Mesothelial cell of epicardium (in vitro differentiated cells): ENCODE results near the gene IGFBP2. TPM values are rescaled to one million over a fixed set of nuclear protein-coding genes. Genes with fewer than 3 reads are reported as not detected.

ENCODE experiments used
- DNase-seq, 2 experiments: peaks; one replicate each; pipeline ENCODE4 v3.0.0; 2021; ENCODE audit warnings: low spot score in 2 of 2; ENCODE audit not compliant: unreplicated experiment in 2 of 2
- H3K27ac Mint-ChIP-seq: 2 replicates; pipeline ENCODE4 v1.8.0; 2021; ENCODE audit warnings: mixed read lengths
- H3K27me3 Mint-ChIP-seq: 2 replicates; pipeline ENCODE4 v1.8.0; 2021; ENCODE audit warnings: low read depth, mixed read lengths
- H3K36me3 Mint-ChIP-seq: 2 replicates; pipeline ENCODE4 v1.8.0; 2021; ENCODE audit warnings: mixed read lengths
- H3K4me1 Mint-ChIP-seq: 2 replicates; pipeline ENCODE4 v1.8.0; 2021; ENCODE audit warnings: mixed read lengths
- H3K4me3 Mint-ChIP-seq: 2 replicates; pipeline ENCODE4 v1.8.0; 2021; ENCODE audit warnings: mild to moderate bottlenecking, moderate library complexity, mixed read lengths
- H3K9me3 Mint-ChIP-seq: 2 replicates; pipeline ENCODE4 v1.8.0; 2021; ENCODE audit warnings: mixed read lengths
- CTCF ChIP-seq: fragments of 200-600 bp; sonication (generic); IDR thresholded peaks from one replicate; pipeline ENCODE4 v1.5.0; 2021; ENCODE audit warnings: antibody characterized with exemption; ENCODE audit not compliant: unreplicated experiment
- total RNA-seq: library from RNA; stranded (reverse); gene quantifications from 3 replicates; pipeline ENCODE4 v1.2.1, GENCODE V29; 2021

Gene IGFBP2
- total RNA-seq, 1 donor from 2014 or later = 376 TPM

- no peak for DNase-seq
- H3K9me3 Mint-ChIP-seq = no peaks in the 10 kb centered on the region
- peaks cover 52% of the 10 kb centered on the region for H3K4me1 Mint-ChIP-seq
- peaks cover 12% of the 10 kb centered on the region for H3K36me3 Mint-ChIP-seq
- peak overlapping the region; percentile 59 for H3K4me3 Mint-ChIP-seq
- TF ChIP-seq CTCF = no peak
- H3K27me3 Mint-ChIP-seq = no peaks in the 10 kb centered on the region
- H3K27ac Mint-ChIP-seq = peak overlapping the region; percentile 91
Measured at GRCh38 chr2:216690456-216690852, 57.2 kb downstream of the IGFBP2 start.

- Mint-ChIP-seq H3K4me1 (peaks cover 55% of the 10 kb centered on the region), H3K4me3 (peak overlapping the region; percentile 64), H3K36me3 (peaks cover 8% of the 10 kb centered on the region), H3K9me3 (no peaks in the 10 kb centered on the region), H3K27ac (peak overlapping the region; percentile 93), H3K27me3 (no peaks in the 10 kb centered on the region)
- TF ChIP-seq CTCF = no peak
- peak; percentile 81 to 84 for DNase-seq
Measured at GRCh38 chr2:216690853-216691741, 57.9 kb downstream of the IGFBP2 start.

- no peak for TF ChIP-seq CTCF
- Mint-ChIP-seq H3K27ac (peak overlapping the region; percentile 95), H3K4me3 (peak overlapping the region; percentile 97), H3K4me1 (peaks cover 60% of the 10 kb centered on the region), H3K36me3 (peaks cover 4% of the 10 kb centered on the region), H3K9me3 (no peaks in the 10 kb centered on the region), H3K27me3 (no peaks in the 10 kb centered on the region)
- peak; percentile 69 to 91 for DNase-seq
Measured at GRCh38 chr2:216692636-216693413, 59.6 kb downstream of the IGFBP2 start.

GRCh38 chr2:216693414-216694080 is 60.3 kb downstream of the IGFBP2 start:
- Mint-ChIP-seq H3K4me3 (peak overlapping the region; percentile 97), H3K27me3 (no peaks in the 10 kb centered on the region), H3K4me1 (peaks cover 54% of the 10 kb centered on the region), H3K27ac (peak overlapping the region; percentile 98), H3K9me3 (no peaks in the 10 kb centered on the region), H3K36me3 (peaks cover 4% of the 10 kb centered on the region)
- no peak for DNase-seq
- no peak for TF ChIP-seq CTCF

GRCh38 chr2:216694082-216694825 is 61.0 kb downstream of the IGFBP2 start:
- no peaks in the 10 kb centered on the region for H3K36me3 Mint-ChIP-seq
- no peaks in the 10 kb centered on the region for H3K27me3 Mint-ChIP-seq
- peak overlapping the region; percentile 97 for H3K4me3 Mint-ChIP-seq
- peak overlapping the region; percentile 98 for H3K27ac Mint-ChIP-seq
- H3K4me1 Mint-ChIP-seq = peaks cover 47% of the 10 kb centered on the region
- no peaks in the 10 kb centered on the region for H3K9me3 Mint-ChIP-seq
- DNase-seq = peak; percentile 52 to 78
- no peak for TF ChIP-seq CTCF
